Bronchial smooth muscle cell (primary cell): ENCODE data around the gene PTP4A2. TPM values are rescaled to one million over a fixed set of nuclear protein-coding genes. Genes with fewer than 3 reads are reported as not detected.

Experiments used
- total RNA-seq: library from RNA; depleted of rRNA; stranded (reverse); fragments of >200 nt; gene quantifications from 2 replicates; pipeline ENCODE4 v1.2.1, GENCODE V29; 2014

PTP4A2 gene
- 281 and 473 TPM in 2 replicates for total RNA-seq

GRCh38 chr1:31938184-31938975, at the start of gene PTP4A2:
TSS of gene PTP4A2 (minus strand) at chr1:31938368. CDS start at chr1:31919065, 19,303 bp downstream.

Other genes starting within 250 kb of the PTP4A2 start
- gene COL16A1, start 234.4 kb downstream of the PTP4A2 start, total RNA-seq = 85.6 and 115 TPM in 2 replicates
- 6.9 and 10.6 TPM in 2 replicates for gene ADGRB2, start 174.0 kb downstream of the PTP4A2 start, total RNA-seq
- 17.4 and 33.6 TPM in 2 replicates for gene SPOCD1, start 122.3 kb downstream of the PTP4A2 start, total RNA-seq
- gene KHDRBS1, start 75.5 kb upstream of the PTP4A2 start, total RNA-seq = 36.9 and 50.1 TPM in 2 replicates
- 4.7 and 8.2 TPM in 2 replicates for gene TMEM39B, start 134.6 kb upstream of the PTP4A2 start, total RNA-seq
- gene KPNA6, start 169.7 kb upstream of the PTP4A2 start, total RNA-seq = 20.2 and 24.3 TPM in 2 replicates
- gene TXLNA, start 241.3 kb upstream of the PTP4A2 start, total RNA-seq = 60.1 and 72.3 TPM in 2 replicates